DMS114 treated with DMSO at 0.1 percent for 48 hours (cell line): ENCODE measurements around the gene ARHGAP32.

ENCODE experiments used
- DNase-seq: peaks from one replicate; lab custom pipeline; 2025; ENCODE audit not compliant: unreplicated experiment; lab: John Stamatoyannopoulos, UW

Gene ARHGAP32

DNA sequence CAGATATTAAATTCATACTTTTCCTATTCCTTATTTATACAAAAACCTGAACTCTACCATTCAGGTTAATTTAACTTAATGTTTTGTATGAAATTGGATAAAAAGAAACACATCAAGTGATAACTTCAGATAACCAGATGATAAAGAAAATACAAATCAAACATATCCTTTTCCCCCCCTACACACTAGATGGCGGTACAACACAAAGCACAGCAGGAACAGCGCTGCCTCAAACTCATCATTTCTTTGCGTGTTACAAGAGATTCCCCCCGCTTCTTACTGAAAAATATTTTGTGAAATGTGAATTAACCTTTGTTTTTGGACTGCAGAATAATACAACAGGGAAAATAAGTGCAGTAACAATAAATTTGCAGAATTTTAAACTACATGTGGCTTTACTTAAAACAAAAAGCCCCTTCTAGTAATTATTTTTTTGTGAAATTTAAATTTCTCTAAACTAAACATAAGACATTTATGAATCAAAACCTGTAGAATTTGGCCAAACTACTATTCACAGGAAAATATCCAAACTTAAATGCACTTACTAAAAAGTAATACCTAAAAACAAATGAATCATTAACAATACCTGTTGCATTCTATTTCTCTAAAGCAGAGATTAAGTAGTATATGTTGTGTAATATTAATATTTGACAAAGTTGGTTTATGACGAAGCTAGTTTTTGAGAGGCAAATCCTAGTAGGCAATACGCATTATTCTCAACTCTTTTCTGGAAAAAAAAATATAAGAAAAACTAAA lies 74.4 kb downstream of the ARHGAP32 start:
- DNase-seq, result peak; percentile 13

GRCh38 chr11:129115652-129116586 lies 76.2 kb downstream of the ARHGAP32 start:
- no peak for DNase-seq

DNA sequence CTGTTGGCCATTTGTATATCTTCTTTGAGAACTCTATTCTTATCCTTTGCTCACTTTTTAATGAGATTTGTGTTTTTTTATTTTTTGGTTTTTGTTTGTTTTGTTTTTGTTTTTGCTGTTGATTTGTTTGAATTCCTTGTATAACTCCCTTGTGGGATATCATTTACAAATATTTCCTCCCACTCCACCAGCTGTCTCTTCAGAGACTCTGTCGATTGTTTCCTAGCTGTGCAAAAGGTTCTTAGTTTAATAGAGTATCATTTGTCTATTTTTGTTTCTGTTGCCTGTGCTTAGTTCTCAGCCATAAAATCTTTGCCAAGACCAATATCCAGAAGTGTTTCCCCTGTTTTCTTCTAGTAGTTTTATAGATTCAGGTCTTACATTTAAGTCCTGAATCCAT lies 82.4 kb downstream of the ARHGAP32 start:
- DNase-seq, result no peak

- no peak for DNase-seq
Measured at GRCh38 chr11:129106788-129107187, 85.3 kb downstream of the ARHGAP32 start.

DNA sequence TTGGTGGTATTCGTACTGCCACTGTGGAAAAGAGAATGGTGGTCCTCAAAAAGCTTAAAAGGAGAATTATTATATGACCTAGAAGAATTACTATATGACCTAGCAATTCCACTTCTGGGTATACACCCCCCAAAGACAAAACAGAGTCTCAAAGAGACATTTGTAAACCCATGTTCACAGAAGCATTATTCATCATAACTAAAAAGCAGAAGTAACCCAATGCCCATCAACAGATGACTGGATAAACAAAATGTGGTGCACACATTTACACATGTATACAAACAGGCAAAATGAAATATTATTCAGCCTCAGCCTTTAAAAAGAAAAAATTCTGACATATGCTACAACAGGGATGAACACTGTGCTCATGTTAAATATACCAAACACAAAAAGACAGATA lies 89.4 kb downstream of the ARHGAP32 start:
- no peak for DNase-seq

GRCh38 chr11:129102225-129102624 lies 89.9 kb downstream of the ARHGAP32 start:
- DNase-seq, result no peak

GRCh38 chr11:129093283-129093682 lies 98.8 kb downstream of the ARHGAP32 start:
- DNase-seq, result no peak

- DNase-seq, result no peak
Measured at GRCh38 chr11:129090056-129090455, 102.1 kb downstream of the ARHGAP32 start.

DNA sequence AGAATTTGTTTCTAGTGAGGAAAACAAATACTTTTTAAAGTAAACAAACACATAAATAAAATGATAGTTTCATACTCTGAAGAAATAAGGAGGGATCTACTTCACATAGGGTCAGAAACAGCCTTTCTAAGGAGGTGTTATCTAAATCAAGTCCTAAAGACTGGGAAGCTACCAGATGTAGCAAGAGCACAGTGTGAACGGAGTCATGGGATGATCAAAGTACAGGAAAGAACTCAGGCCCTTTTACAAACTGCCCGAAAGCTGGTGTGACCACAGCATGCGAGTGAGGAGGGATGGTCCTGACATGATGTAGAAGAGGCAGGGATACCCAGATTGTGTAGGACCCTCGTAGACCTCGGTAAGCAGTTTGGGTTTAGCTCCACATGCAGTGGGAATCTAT lies 102.8 kb downstream of the ARHGAP32 start:
- DNase-seq, result no peak

GRCh38 chr11:129086976-129087375 lies 105.1 kb downstream of the ARHGAP32 start:
- DNase-seq, result no peak

GRCh38 chr11:129077191-129077590 lies 114.9 kb downstream of the ARHGAP32 start:
- DNase-seq, result no peak

GRCh38 chr11:129075757-129076156 lies 116.4 kb downstream of the ARHGAP32 start:
- DNase-seq, result no peak

- no peak for DNase-seq
Measured at GRCh38 chr11:129067454-129067853, 124.7 kb downstream of the ARHGAP32 start.

GRCh38 chr11:129066229-129066628 lies 125.9 kb downstream of the ARHGAP32 start:
- no peak for DNase-seq

- DNase-seq, result no peak
Measured at GRCh38 chr11:129063118-129063517, 129.0 kb downstream of the ARHGAP32 start.

DNA sequence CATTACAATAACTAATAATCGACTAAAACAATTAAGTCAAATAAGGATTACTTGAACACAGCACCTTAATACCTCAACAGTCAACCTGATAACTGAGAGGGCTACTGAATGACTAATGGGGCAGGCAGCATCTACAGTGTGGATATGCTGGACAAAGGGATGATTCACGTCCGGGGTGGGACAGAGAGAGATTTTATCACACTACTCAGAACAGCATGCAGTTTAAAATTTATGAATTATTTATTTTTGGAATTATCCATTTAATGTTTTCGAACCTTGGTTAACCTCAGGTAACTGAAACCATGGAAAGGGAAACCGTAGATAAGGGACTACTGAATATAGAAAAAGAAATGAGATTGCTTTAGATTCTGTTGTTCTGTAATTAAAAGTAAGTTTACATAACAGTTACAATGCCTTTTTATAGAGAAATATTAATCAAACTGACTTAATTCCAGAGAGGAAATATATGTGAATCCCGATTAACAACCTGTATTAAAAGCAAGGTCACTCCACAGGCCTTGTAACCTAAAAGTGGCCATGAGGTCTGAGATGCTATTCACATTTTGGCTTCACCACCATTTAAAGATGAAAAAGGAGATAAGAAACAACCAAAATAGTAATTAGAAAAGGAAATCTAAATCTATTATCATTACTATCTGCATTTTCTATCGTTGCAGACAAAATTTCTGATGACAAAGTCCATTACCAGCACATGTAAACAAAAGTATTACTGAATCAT lies 130.5 kb downstream of the ARHGAP32 start:
- no peak for DNase-seq

GRCh38 chr11:129056916-129057315 lies 135.2 kb downstream of the ARHGAP32 start:
- no peak for DNase-seq

- no peak for DNase-seq
Measured at GRCh38 chr11:129055196-129055595, 136.9 kb downstream of the ARHGAP32 start.

DNA sequence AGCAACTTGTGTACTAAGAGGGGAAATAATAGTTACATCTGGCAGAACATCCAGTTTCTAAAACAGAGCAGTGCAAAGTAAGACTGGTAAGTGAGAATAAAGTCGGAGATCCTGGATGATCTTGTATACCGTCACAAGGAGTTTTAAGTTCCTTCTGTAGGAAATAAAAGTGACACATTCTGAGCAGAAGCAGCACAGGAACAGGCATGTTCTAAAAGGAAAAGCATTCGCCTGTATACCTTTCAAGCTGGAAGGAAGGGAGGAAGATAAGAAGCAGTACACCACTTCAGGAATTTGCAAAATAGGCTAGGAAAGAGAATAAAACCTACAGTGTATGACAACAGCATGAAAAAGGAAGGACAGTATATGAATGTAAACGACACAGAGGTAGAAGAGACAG lies 143.2 kb downstream of the ARHGAP32 start:
- DNase-seq, result no peak

DNA sequence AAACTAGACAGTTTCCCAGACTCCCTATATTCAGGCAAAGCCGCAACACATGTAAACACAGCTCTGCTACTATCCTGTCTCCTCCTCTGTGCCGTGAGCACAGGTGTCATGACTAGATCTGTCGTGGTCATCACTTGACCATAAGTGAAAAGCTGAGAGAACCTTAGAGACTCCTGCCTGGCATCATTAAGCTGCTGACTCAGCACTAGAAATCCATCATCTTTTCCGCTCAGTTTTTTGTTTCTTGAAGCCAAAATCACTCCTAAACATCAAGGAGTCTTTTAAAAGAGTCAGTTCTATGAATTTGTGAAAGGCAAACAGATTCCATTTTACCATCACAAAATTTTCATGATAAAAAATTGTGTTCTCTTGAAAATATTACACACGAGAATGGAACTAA lies 147.0 kb downstream of the ARHGAP32 start:
- DNase-seq, result no peak

DNA sequence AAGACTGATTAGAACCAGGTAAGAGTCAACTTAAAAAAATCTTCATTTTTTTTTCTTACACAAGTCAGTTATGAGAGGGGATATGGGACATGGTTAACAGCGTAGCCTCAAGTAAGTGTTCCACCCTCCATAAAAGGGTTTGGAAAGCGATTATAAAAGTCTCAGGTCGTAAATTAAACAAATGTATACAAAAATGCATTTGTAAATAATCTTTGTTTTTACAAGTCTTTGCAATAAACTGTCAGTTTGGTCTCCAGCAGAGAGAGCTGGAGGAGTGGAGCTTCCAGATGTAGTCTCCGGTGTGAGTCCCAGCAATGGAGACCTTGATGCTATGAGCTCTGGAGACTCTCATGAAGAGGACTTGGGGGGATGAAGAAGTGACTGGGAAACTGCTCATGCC lies 149.6 kb downstream of the ARHGAP32 start:
- DNase-seq, result no peak
